HepG2 (cell line): ENCODE measurements around the gene MIER1. TPM values are rescaled to one million over a fixed set of nuclear protein-coding genes. Genes with fewer than 3 reads are reported as not detected.

ENCODE experiments used
- ATF1 ChIP-seq: IDR thresholded peaks from 2 replicates; pipeline ENCODE4 v1.6.1; 2016; ENCODE audit warnings: mild to moderate bottlenecking, control low read depth
- HNF4A ChIP-seq: sonication (generic); formaldehyde crosslinking; IDR thresholded peaks from 2 replicates; pipeline ENCODE4 v1.4.0; 2020; ENCODE audit warnings: missing genetic modification reagents
- KLF16 ChIP-seq, 2 experiments: sonication (generic) in 1 of 2; formaldehyde crosslinking in 1 of 2; IDR thresholded peaks; 2 replicates each; pipeline versions ENCODE4 v1.6.1 to v1.8.0; 2016 to 2023; ENCODE audit warnings: missing genetic modification reagents in 2 of 2, missing compliant biosample characterization in 1 of 2
- MEIS2 ChIP-seq: sonication (generic); formaldehyde crosslinking; IDR thresholded peaks from 2 replicates; pipeline ENCODE4 v1.9.0; 2021; ENCODE audit warnings: mild to moderate bottlenecking, missing genetic modification reagents
- NFIC ChIP-seq: IDR thresholded peaks from 2 replicates; pipeline ENCODE4 v1.6.1; 2012; ENCODE audit warnings: mild to moderate bottlenecking, low read length, inconsistent platforms
- PHF8 ChIP-seq: sonication (generic); formaldehyde crosslinking; IDR thresholded peaks from 2 replicates; pipeline ENCODE4 v1.5.0; 2020; ENCODE audit warnings: missing genetic modification reagents
- SAFB2 ChIP-seq: sonication (generic); formaldehyde crosslinking; IDR thresholded peaks from 2 replicates; pipeline ENCODE4 v1.5.1; 2020; ENCODE audit warnings: missing genetic modification reagents, low read depth, mild to moderate bottlenecking, borderline replicate concordance
- THYN1 ChIP-seq: sonication (generic); formaldehyde crosslinking; IDR thresholded peaks from 2 replicates; pipeline ENCODE4 v1.8.1; 2023; ENCODE audit warnings: low read depth, mild to moderate bottlenecking, moderate library complexity, missing genetic modification reagents, borderline replicate concordance
- TOE1 ChIP-seq: sonication (generic); formaldehyde crosslinking; IDR thresholded peaks from 2 replicates; pipeline ENCODE4 v1.4.0; 2020; ENCODE audit warnings: mild to moderate bottlenecking, missing genetic modification reagents
- YEATS2 ChIP-seq: sonication (generic); formaldehyde crosslinking; IDR thresholded peaks from 2 replicates; pipeline ENCODE4 v1.4.0; 2020; ENCODE audit warnings: missing genetic modification reagents, borderline replicate concordance
- ZFP90 ChIP-seq: sonication (generic); formaldehyde crosslinking; IDR thresholded peaks from 2 replicates; pipeline ENCODE4 v1.8.0; 2022; ENCODE audit warnings: missing genetic modification reagents, mild to moderate bottlenecking, inconsistent platforms, borderline replicate concordance
- ZNF317 ChIP-seq: sonication (generic); formaldehyde crosslinking; IDR thresholded peaks from 2 replicates; pipeline ENCODE4 v1.5.0; 2020; ENCODE audit warnings: mild to moderate bottlenecking, missing genetic modification reagents
- ZNF431 ChIP-seq: sonication (generic); formaldehyde crosslinking; IDR thresholded peaks from 2 replicates; pipeline ENCODE4 v1.9.0; 2022; ENCODE audit warnings: missing genetic modification reagents, low read depth, mild to moderate bottlenecking, borderline replicate concordance
- ZNF598 ChIP-seq: sonication (generic); formaldehyde crosslinking; IDR thresholded peaks from 2 replicates; pipeline ENCODE4 v1.5.1; 2020; ENCODE audit warnings: mild to moderate bottlenecking, missing genetic modification reagents, borderline replicate concordance
- ZNF772 ChIP-seq: sonication (generic); formaldehyde crosslinking; IDR thresholded peaks from 2 replicates; pipeline ENCODE4 v1.5.0; 2020; ENCODE audit warnings: mild to moderate bottlenecking, missing genetic modification reagents
- ZNF816 ChIP-seq: sonication (generic); formaldehyde crosslinking; IDR thresholded peaks from 2 replicates; pipeline ENCODE4 v1.8.0; 2022; ENCODE audit warnings: missing genetic modification reagents, mild to moderate bottlenecking, borderline replicate concordance
- polyA plus RNA-seq, 8 experiments: library from polyadenylated mRNA; depleted of rRNA in 3 of 8; stranded (reverse) in 7 of 8; unstranded in 1 of 8; fragments of >200 nt; fragmentation: Illumina TruSeq in 4 of 8; extraction: Trizol in 4 of 8; gene quantifications; 2 replicates each; pipeline versions ENCODE4 v1.2.1 to v1.2.3, GENCODE V29; 2011 to 2016; ENCODE audit warnings: low read depth in 4 of 8, missing spikeins in 1 of 8, mixed read lengths in 1 of 8; ENCODE audit not compliant: insufficient read depth in 1 of 8
- total RNA-seq, 5 experiments: library from RNA; depleted of rRNA; stranded (reverse); fragments of >200 nt; fragmentation: Illumina TruSeq; extraction: Trizol; gene quantifications; 2 replicates each; pipeline ENCODE4 v1.2.3, GENCODE V29; 2016; ENCODE audit warnings: low read depth in 1 of 5
- TF ChIP-seq, protein P1 (sequence below): sonication (generic); formaldehyde crosslinking; IDR thresholded peaks from 2 replicates; pipeline ENCODE4 v1.4.0; 2020; ENCODE audit warnings: mild to moderate bottlenecking, missing genetic modification reagents
- TF ChIP-seq, protein P2 (sequence below): IDR thresholded peaks from 2 replicates; pipeline ENCODE4 v1.6.1; 2016; ENCODE audit warnings: missing genetic modification reagents, missing compliant biosample characterization
- TF ChIP-seq, protein P3 (sequence below): sonication (generic); formaldehyde crosslinking; IDR thresholded peaks from 2 replicates; pipeline ENCODE4 v1.5.0; 2020; ENCODE audit warnings: mild to moderate bottlenecking, missing genetic modification reagents

Gene MIER1
- total and polyA plus RNA-seq, 2 of the 13 experiments (the other 11 are each of a cell fraction or from before 2014, with no cell fraction given): 7.0 to 30.4 TPM

DNA sequence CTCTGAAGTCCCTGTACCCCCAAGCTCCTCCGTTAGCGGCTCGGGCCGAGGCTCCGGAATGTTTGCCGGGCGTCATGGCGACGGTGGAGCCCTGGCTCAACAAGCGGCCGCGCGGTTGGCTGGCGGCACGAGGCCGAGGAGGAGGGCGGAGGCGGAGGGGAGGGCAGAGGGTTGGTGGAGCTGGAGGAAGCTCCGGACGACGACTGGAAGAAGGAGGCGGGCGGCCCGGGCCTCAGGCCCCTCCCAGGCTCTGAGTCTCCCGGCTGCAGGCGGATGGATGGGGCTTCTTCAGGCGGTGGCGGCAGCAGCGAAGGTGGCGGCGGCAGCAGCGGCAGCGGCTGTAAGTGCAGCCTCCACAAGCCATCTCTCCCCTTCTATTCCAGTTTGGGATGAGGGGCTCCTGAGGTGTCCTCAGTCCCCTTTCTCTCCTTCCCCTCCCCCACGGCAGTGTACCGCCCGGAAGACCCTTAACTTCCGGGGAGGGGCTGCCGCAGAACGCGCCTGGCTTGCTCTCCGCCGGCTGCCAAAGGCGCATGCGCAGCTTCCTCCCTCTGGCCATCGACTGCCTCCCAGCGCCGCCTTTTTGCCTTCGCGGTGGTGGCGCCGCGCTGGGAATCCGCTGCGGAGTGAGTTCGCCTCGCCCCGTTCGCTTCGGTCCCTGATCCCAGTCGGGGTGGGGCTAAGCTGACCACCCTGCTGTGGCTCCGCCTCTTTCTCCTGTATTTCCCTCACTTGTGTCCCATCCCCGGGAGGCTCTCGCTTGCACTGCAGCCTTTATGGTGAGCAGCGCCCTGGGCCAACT is at the start of gene MIER1, which contains the start of gene DNAI4 (continued):
- TF ChIP-seq, protein P1, sequence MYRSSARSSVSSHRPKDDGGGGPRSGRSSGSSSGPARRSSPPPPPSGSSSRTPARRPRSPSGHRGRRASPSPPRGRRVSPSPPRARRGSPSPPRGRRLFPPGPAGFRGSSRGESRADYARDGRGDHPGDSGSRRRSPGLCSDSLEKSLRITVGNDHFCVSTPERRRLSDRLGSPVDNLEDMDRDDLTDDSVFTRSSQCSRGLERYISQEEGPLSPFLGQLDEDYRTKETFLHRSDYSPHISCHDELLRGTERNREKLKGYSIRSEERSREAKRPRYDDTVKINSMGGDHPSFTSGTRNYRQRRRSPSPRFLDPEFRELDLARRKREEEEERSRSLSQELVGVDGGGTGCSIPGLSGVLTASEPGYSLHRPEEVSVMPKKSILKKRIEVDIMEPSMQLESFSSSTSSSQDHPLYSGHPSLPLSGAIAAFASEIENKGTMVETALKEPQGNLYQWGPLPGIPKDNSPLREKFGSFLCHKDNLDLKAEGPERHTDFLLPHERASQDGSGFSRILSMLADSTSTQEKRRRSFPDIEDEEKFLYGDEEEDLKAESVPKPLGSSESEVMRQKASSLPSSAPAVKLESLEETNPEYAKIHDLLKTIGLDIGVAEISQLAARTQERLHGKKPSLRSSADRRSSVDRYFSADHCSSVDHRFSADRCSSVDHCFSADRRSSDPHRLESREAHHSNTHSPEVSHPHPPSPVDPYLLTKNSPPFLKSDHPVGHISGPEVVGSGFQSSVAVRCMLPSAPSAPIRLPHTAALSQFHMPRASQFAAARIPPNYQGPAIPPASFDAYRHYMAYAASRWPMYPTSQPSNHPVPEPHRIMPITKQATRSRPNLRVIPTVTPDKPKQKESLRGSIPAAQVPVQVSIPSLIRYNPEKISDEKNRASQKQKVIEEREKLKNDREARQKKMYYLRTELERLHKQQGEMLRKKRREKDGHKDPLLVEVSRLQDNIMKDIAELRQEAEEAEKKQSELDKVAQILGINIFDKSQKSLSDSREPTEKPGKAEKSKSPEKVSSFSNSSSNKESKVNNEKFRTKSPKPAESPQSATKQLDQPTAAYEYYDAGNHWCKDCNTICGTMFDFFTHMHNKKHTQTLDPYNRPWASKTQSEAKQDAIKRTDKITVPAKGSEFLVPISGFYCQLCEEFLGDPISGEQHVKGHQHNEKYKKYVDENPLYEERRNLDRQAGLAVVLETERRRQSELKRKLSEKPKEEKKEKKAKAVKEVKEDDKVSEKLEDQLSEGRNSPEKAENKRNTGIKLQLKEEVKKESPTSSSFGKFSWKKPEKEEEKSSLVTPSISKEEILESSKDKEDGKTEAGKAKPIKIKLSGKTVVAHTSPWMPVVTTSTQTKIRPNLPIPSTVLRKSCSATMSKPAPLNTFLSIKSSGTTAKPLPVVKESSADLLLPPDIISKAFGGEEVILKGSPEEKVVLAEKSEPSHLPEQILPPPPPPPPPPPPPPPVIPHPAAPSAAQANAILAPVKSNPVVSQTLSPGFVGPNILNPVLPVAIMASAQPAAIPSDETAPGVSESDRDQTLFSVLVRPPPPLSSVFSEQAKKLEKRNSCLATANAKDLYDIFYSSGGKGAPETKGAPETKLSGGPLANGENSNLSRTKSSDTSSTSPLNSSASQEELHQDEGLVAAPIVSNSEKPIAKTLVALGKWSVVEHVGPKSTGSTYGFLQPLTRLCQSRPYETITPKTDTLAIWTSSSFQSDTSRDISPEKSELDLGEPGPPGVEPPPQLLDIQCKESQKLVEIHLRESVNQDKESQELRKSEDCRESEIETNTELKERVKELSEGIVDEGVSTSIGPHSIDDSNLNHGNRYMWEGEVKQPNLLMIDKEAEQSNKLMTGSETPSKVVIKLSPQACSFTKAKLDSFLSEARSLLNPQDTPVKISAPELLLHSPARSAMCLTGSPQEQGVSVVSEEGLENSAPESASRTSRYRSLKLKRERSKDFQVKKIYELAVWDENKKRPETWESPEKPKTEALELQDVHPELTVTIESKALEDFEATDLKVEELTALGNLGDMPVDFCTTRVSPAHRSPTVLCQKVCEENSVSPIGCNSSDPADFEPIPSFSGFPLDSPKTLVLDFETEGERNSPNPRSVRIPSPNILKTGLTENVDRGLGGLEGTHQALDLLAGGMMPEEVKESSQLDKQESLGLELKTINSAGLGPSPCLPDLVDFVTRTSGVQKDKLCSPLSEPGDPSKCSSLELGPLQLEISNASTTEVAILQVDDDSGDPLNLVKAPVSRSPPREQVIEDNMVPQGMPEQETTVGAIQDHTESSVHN: no peak
- TF ChIP-seq MEIS2 (CRISPR knock-in tag) (0 out of 2 replicates have a peak, but pooled peaks have one; percentile 58), ZFP90 (CRISPR knock-in tag) (no peak), ZNF816 (no peak; the same call in 1 of the 2 replicates), HNF4A (CRISPR knock-in tag) (0 out of 2 replicates have a peak, but pooled peaks have one; percentile 29), KLF16 (CRISPR knock-in tag; IDR thresholded peaks at IDR 0.05) (peak in 1 of 2 experiments; percentile 73; a peak in 2 of 4 replicates), SAFB2 (CRISPR knock-in tag) (no peak; the same call in 1 of the 2 replicates), NFIC (no peak), PHF8 (CRISPR knock-in tag) (peak; percentile 84), ZNF598 (CRISPR knock-in tag) (no peak), THYN1 (CRISPR knock-in tag) (no peak), ZNF431 (CRISPR knock-in tag) (peak; percentile 77; the same call in 1 of the 2 replicates), YEATS2 (CRISPR knock-in tag) (peak; percentile 89; the same call in 1 of the 2 replicates), ATF1 (CRISPR knock-in tag) (no peak), TOE1 (CRISPR knock-in tag) (no peak), ZNF772 (CRISPR knock-in tag) (0 out of 2 replicates have a peak, but pooled peaks have one; percentile 10), ZNF317 (CRISPR knock-in tag) (no peak)
- TF ChIP-seq, protein P2, sequence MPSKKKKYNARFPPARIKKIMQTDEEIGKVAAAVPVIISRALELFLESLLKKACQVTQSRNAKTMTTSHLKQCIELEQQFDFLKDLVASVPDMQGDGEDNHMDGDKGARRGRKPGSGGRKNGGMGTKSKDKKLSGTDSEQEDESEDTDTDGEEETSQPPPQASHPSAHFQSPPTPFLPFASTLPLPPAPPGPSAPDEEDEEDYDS (CRISPR knock-in tag): peak; percentile 80
- TF ChIP-seq, protein P3, sequence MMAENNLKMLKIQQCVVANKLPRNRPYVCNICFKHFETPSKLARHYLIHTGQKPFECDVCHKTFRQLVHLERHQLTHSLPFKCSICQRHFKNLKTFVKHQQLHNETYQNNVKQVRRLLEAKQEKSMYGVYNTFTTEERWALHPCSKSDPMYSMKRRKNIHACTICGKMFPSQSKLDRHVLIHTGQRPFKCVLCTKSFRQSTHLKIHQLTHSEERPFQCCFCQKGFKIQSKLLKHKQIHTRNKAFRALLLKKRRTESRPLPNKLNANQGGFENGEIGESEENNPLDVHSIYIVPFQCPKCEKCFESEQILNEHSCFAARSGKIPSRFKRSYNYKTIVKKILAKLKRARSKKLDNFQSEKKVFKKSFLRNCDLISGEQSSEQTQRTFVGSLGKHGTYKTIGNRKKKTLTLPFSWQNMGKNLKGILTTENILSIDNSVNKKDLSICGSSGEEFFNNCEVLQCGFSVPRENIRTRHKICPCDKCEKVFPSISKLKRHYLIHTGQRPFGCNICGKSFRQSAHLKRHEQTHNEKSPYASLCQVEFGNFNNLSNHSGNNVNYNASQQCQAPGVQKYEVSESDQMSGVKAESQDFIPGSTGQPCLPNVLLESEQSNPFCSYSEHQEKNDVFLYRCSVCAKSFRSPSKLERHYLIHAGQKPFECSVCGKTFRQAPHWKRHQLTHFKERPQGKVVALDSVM (CRISPR knock-in tag): no peak
